Measurements from ENCODE around the gene GLUD1. TPM values are rescaled to one million over a fixed set of nuclear protein-coding genes. Genes with fewer than 3 reads are reported as not detected.

GLUD1 gene
- total RNA-seq, 1 donor from 2014 or later: 125 TPM

DNA sequence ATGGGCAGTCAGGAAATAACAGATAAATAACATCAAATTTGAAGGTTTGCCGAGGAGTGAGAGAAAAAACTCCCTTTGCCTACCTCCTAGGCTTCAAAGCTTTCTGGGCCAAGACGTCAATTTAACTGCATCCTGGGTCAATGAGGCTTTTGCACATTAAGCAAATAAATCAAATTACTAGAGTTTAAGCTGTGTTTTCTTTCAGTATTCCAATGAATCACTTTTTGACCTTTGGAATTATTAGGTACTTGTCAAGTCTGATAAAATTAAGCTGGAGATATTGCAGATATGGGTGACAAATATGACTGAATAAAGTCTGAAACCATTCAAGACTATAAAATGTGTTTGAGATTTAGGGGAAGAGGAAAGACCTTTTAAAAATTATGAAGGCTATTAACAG, 22.2 kb downstream of the GLUD1 start:
- Mint-ChIP-seq H3K36me3 (ENCODE audit: unreplicated experiment) (peaks cover 37% of the 10 kb centered on the region), H3K27me3 (ENCODE audit: unreplicated experiment) (no peaks in the 10 kb centered on the region), H3K4me1 (ENCODE audit: unreplicated experiment) (no peaks in the 10 kb centered on the region), H3K9me3 (ENCODE audit: unreplicated experiment) (no peaks in the 10 kb centered on the region), H3K4me3 (ENCODE audit: unreplicated experiment) (no peak overlapping the region), H3K27ac (ENCODE audit: unreplicated experiment) (no peak overlapping the region)
- TF ChIP-seq CTCF (IDR thresholded peaks at IDR 0.05): no peak
- no peak for DNase-seq (ENCODE audit: extremely low spot score, unreplicated experiment)

DNA sequence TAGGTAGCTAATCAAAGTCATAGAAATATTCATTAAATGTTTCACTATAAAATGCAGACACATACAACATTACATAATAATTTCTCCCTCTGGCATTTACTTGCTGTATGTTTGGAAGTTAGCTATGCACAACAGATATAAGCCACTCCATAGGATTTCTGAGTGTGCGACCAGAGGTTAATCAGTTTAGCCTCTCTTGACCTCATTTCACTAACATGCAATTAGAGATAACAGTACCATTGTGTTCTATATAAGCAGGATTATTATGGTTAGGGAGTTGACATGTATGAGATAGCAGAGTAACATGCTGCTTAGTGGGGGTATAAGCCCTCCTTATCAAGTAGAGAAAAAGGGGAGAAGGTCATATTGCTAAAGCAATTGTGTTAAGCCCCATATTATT, 26.4 kb downstream of the GLUD1 start:
- Mint-ChIP-seq H3K27me3 (ENCODE audit: unreplicated experiment) (no peaks in the 10 kb centered on the region), H3K36me3 (ENCODE audit: unreplicated experiment) (peaks cover 62% of the 10 kb centered on the region), H3K27ac (ENCODE audit: unreplicated experiment) (no peak overlapping the region), H3K4me1 (ENCODE audit: unreplicated experiment) (no peaks in the 10 kb centered on the region), H3K4me3 (ENCODE audit: unreplicated experiment) (no peak overlapping the region), H3K9me3 (ENCODE audit: unreplicated experiment) (no peaks in the 10 kb centered on the region)
- no peak for DNase-seq (ENCODE audit: extremely low spot score, unreplicated experiment)
- TF ChIP-seq CTCF (IDR thresholded peaks at IDR 0.05): no peak

- Mint-ChIP-seq H3K4me1 (ENCODE audit: unreplicated experiment) (no peaks in the 10 kb centered on the region), H3K36me3 (ENCODE audit: unreplicated experiment) (peaks cover 59% of the 10 kb centered on the region), H3K27me3 (ENCODE audit: unreplicated experiment) (no peaks in the 10 kb centered on the region), H3K4me3 (ENCODE audit: unreplicated experiment) (no peak overlapping the region), H3K27ac (ENCODE audit: unreplicated experiment) (no peak overlapping the region), H3K9me3 (ENCODE audit: unreplicated experiment) (no peaks in the 10 kb centered on the region)
- no peak for DNase-seq (ENCODE audit: extremely low spot score, unreplicated experiment)
- no peak for TF ChIP-seq CTCF (IDR thresholded peaks at IDR 0.05)
Observed at GRCh38 chr10:87066865-87067264, 27.8 kb downstream of the GLUD1 start.

- H3K36me3 Mint-ChIP-seq (ENCODE audit: unreplicated experiment): peaks cover 55% of the 10 kb centered on the region
- no peaks in the 10 kb centered on the region for H3K4me1 Mint-ChIP-seq (ENCODE audit: unreplicated experiment)
- no peaks in the 10 kb centered on the region for H3K9me3 Mint-ChIP-seq (ENCODE audit: unreplicated experiment)
- no peak for TF ChIP-seq CTCF (IDR thresholded peaks at IDR 0.05)
- H3K27ac Mint-ChIP-seq (ENCODE audit: unreplicated experiment): no peak overlapping the region
- DNase-seq (ENCODE audit: extremely low spot score, unreplicated experiment): no peak
- H3K27me3 Mint-ChIP-seq (ENCODE audit: unreplicated experiment): no peaks in the 10 kb centered on the region
- H3K4me3 Mint-ChIP-seq (ENCODE audit: unreplicated experiment): no peak overlapping the region
Observed at GRCh38 chr10:87066178-87066577, 28.5 kb downstream of the GLUD1 start.

- DNase-seq (ENCODE audit: extremely low spot score, unreplicated experiment): no peak
- H3K4me3 Mint-ChIP-seq (ENCODE audit: unreplicated experiment): no peak overlapping the region
Observed at GRCh38 chr10:87064651-87065050, 30.0 kb downstream of the GLUD1 start.

More at GRCh38 chr10:87064651-87065050, 30.0 kb downstream of the GLUD1 start:
- peaks cover 8% of the 10 kb centered on the region for H3K4me1 Mint-ChIP-seq (ENCODE audit: unreplicated experiment)
- no peak for TF ChIP-seq CTCF (IDR thresholded peaks at IDR 0.05)
- H3K27ac Mint-ChIP-seq (ENCODE audit: unreplicated experiment): no peak overlapping the region
- H3K27me3 Mint-ChIP-seq (ENCODE audit: unreplicated experiment): no peaks in the 10 kb centered on the region
- no peaks in the 10 kb centered on the region for H3K9me3 Mint-ChIP-seq (ENCODE audit: unreplicated experiment)
- H3K36me3 Mint-ChIP-seq (ENCODE audit: unreplicated experiment): peaks cover 65% of the 10 kb centered on the region

Measured in osteocyte (in vitro differentiated cells).